GM18907 (cell line): ENCODE results near the gene CHRNA3.

Source experiments
- ATAC-seq: cut with Tn5 transposase; IDR thresholded peaks from one replicate; pipeline ENCODE4 v1.9.1; 2021; ENCODE audit warnings: mild to moderate bottlenecking, moderate library complexity; ENCODE audit not compliant: unreplicated experiment

CHRNA3 gene

DNA sequence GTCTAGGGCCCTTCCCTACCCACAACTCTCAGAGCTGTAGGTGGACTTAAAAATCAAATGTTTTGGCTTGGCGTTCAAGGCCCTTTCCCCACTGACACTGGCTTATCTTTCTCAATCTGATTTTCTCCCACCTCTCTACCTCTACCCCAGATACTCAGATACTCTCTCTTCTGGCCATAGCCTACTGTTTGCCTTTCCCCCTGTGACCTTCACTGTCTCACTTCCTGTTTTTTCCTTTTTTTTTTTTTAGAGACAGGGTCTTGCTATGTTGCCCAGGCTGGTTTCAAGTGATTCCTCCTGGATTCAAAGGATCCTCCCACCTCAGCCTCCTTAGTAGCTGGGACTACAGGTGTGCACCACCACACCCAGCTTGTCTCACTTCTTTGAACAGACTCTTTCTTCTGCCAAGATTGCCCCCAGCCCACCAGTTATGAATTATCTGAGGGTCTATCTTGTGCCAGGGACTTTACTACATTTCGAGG, 15.6 kb upstream of the CHRNA3 start:
- no peak for ATAC-seq

- no peak for ATAC-seq
These were observed 14.6 kb upstream of the CHRNA3 start for GRCh38 chr15:78635346-78635745.

DNA sequence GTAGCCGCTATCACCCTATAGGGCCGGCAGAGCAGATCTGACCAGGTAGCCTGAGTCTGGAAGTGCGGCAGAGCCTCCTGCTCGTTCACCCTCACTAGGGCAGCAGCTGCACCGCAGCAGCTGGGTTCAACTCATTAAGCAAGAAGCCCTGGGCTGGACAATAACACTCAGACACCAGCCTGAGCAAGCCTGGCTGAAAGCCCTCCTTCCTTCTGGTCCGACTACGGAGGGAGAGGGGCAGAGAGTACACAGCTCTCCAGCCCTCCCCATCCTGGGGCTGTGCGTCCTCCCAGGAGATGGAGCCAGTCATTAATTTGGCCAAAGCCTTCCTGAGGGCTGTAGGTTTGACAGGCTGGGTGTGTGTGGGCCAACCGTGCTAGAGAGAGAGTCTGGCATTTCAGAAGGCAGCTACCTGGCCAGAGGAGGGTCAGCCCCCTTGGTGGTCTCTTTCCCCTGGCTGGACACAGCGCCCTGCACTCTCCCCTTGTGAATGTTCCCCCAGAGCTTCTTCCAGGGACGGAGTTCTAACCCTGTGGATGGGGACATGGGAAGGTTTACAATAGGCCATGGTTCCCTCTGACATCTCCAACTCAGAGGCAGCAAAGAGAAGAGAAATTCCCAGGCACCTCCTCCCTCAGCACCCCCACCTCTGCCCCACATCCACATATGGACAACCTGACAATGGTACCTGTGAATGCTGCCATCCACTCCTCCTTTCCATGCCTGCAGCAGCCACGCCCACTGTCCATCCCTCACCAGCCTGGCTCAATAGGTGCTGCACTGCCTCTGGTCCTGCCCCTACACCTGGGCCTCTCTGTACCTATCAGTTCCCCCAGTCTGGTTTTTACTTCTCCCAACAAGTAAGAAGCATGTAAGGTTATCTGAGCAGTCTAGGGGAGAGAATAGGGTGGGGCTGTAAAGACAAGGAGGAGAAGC, 13.7 kb upstream of the CHRNA3 start:
- ATAC-seq: no peak

- ATAC-seq: no peak
These were observed 12.6 kb upstream of the CHRNA3 start for GRCh38 chr15:78633348-78633747.

DNA sequence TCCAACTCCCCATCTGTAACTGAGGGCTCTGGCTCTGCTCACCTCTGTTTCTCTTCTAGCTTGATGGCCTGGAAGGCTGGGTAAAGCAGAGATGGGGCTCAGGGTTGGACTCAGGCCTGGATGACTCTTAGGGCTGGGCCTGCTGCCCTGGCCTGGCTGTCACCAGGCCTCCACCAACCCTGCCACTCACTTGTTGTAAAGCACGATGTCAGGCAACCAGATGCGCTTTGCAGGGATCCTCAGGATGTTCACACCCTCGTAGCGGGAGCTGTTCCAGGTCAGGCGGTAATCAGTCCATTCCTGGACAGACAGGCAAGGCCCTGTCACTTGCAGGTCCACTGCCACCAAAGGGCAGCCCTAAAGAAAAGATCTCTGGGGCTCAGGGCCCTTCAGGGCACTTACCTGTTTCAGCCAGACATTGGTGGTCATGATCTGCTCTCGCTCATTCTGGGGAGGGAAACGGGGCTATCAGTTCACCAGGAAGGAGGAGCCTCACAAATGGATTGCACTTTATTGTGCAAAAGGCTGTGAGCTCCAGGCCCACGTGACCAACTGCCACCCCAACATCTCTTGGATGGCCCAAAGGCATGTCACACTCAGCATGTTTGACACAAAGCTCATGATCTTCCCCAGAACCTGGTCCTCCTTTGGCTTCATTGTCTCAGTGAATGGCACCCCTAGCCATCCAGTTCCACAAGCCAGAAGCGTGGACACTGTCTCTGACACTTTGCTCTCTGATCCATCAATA, 10.3 kb upstream of the CHRNA3 start:
- no peak for ATAC-seq

DNA sequence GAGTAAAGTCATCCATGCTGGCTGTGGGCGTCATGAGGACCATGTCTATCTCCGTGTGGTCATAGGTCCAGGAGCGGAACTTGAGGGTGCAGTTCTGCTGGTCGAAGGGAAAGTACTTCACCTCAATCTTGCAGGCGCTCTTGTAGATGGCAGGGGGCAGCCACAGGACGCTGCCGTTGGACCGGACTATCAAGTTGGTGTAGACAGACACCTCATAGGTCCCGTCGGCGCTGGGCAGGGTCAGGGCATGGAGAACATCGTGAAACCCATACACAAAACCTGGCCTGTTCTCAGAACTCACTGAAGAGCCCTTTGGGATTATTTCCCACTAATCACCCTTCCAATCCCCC, 8.9 kb upstream of the CHRNA3 start:
- ATAC-seq: no peak

- no peak for ATAC-seq
These were observed 8.4 kb upstream of the CHRNA3 start for GRCh38 chr15:78629031-78629715.

DNA sequence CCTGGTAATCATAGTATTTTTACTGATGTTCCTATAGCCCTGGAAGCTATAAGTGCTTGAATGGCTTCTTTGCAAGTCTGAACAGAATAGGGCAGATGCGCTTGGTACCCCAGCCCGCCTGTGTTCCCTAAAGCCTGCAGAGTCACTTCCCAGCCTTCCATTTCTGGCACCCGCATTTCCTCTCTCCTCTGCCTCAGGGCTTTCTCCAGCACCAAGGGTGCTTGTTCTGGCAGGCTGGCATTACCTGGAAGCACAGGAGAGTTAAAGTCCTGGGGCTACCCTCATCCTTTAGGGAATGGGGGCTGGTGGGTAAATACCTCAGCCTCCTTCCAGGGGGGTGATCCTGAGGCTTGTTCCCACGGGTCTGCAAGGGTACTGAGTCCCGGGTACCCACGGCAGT, 7.4 kb upstream of the CHRNA3 start:
- ATAC-seq: no peak

GRCh38 chr15:78627348-78627747, 6.6 kb upstream of the CHRNA3 start:
- ATAC-seq: no peak

DNA sequence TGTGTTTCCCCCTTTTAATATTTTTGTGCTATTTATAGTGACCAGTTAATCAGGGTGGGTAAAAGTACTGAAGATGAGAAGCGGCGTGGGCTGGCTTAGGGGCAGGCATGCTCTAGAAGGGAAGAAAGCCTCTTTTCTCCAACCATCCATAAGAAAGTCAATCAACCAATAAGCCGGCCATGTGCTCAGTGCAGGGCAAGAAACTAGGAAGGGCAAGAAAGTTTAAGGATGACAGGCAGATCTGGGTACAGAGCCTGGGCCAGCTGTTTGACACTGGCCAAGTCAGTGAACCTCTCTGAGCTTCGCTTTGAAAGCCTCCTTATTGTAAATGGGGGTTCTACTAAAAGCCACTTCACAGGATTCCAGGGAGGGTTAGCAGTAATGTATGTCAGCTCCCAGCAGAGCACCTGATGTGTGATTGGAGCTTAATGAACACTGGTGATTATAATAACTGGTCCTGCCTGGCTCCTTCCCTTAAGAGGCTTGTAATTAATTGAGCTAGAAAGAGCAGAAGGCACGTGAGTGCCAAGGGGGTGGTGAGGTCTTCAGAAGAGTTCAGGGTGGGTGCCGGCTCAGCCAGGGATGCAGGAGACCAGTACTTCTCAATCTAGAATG, 5.7 kb upstream of the CHRNA3 start:
- ATAC-seq: no peak

DNA sequence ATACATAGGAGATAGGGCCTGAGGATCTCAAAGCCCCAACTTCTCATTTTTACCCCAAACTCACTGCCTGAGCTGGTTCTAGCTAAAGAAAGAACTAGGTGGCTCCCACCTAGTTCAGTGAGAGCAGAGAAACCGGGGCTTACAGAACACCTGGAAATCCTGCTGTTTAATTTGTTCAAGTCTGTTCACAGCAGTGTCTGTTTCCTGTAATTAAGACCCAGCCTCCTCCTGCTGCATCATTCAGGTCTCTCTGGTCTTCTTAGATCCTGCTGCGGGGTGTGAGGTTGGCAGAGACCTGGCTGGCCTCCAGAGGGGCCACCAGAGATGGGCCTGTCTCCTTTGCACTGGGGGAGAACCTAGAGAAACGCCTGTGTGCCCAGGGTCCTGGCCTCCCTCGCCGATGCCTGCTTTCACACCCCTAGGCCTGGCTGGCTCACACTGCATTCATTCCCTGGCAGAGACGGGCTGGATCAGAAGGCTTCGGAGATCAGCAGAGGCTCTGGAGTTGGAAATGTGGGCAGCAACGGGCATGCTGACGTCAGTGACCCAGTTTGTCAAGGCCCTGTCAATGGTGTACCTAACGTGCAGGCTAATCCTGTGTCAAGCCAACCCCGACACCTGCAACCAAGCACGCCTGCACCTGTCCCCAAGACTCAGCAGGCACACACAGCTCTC, 4.9 kb upstream of the CHRNA3 start:
- no peak for ATAC-seq

DNA sequence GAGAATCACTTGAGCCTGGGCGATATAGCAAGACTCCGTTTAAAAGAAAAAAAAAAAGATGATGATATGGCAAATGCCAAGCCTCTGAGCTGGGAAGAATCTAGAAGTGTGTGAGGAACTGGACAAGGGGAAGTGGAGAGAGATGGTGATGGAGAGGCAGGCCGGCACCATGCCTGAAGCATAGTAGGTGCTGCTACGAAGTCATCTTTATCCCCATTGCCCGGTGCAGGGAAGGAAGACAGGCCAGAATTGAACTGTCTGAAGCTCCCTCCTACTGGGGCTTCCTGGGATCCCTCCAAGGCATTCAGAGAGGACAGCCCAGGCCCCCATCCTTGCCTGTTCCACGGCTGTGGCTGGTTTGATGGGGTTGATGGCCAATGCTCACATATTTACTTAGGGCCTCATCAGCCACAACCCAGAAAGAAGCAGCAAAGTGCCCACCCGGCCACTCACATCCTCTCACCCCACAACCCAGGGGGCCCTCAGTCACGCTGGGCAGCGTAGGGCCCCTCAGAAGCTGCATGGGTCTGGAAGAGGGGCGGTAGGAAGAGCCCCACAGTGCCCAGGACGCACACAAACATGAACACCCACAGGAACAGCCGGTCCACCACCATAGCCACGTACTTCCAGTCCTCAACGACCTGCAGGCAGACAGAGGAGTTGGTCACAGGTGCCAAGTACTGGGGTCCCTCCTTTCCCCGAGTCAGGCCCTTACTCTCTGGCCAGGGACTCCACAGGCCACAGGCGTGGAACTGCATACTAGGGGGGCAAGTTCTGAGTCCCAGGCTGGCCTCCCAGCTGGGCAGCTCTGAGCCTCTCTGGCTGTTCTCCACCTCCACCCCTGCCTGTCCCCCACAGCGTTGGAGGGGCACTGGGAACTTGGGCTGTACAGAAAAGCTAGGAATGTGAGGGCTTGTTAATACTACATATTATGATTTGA, 4.1 kb upstream of the CHRNA3 start:
- ATAC-seq: no peak

DNA sequence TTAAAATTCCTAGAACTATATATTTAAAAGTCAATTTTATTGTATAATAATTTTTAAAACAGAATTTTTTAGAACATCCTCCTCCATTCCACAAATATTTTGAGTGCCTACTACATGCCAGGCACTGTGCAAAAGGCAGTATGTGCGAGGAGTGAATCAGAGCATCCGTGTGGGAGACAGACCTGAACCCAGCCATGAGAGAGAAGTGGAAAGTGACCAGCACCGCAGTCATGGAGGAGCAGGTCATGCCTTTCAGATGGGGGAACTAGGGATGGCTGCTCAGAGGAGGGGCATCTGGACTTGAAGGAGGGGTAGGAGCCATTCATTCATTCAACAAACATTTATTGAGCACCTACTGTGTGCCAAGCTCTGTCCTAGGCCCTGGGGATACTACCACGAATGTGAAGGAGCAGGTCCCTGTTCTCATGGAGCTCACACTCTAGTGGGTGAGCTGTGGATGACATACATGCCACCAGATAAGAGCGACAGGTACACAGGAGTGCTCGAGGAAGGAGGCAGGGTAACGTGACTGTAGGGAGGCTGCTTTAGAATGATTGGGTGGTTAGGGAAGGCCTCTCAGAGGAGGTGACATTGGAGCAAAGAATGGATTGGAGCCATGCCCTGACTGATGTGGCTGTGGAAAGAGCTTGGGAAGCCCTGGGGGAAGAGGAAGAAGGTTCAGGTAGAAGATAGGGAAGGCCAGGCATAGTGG, 3.1 kb upstream of the CHRNA3 start:
- ATAC-seq: no peak

- no peak for ATAC-seq
These were observed 1.1 kb upstream of the CHRNA3 start for GRCh38 chr15:78621810-78622402.

DNA sequence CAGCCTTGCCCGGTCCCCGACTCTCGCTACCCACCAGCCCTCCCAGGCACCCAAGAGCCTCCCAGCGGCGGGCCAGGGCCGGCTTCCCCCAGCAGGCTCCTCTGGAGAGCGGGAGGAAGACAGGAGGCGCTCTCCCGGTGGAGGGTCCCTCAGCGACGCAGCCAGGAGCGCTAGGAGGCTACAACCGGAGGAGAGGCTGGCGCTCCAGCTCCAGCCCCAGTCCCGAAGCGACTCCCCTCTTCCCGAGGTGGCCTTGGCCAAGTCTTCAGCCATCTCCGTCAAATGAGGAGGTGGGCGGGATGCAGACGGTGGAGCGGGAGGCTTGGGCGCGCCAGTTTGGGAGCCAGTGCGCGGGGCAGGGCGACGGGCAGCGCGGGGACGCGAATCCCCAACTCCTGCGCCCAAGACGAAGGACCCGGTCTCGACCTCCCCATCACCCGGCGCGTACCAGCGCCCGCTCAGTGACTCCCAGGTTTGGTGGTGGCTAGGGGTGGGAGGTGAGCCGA, 722 bp downstream of the CHRNA3 start:
- no peak for ATAC-seq

GRCh38 chr15:78619022-78619950, 1.5 kb downstream of the CHRNA3 start:
- ATAC-seq: no peak

DNA sequence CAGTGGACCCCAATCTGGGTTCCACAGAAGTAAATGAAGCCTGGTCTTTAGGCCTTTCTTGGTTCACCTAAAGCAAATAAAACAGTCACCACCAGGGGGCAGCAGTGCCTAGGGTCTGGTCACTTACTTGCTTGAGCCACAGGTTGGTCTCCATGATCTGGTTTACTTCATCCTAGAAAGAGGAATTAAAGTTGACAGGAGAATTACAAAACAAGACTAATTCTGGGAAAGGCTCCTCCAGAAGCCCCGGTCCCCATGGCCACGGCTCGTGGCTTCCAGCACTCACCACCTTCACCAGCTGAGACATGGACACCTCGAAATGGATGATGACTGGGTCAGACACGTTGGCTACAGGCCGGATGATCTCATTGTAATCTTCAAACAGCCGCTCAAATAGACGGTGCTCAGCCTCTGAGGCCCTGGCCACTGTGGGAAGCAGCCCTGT, 2.3 kb downstream of the CHRNA3 start:
- ATAC-seq: no peak
